OCI-LY3 (cell line): ENCODE results near the gene ADORA2A.

ENCODE experiments used
- H2AFZ ChIP-seq: fragments of 200-600, 300-600 bp; shearing (Covaris generic); 2 replicates; pipeline ENCODE4 v1.6.0; 2014; ENCODE audit warnings: antibody characterized with exemption, low read depth, low read length
- H3K27ac ChIP-seq: fragments of 200-600, 300-600 bp; sonication (generic); 2 replicates; pipeline ENCODE4 v1.5.1; 2014; ENCODE audit warnings: mild to moderate bottlenecking, low read length, moderate library complexity, mixed read lengths
- H3K27me3 ChIP-seq: fragments of 200-600, 300-600 bp; sonication (generic); 2 replicates; pipeline ENCODE4 v1.6.1; 2014; ENCODE audit warnings: low read depth, low read length, mixed read lengths
- H3K36me3 ChIP-seq: fragments of 200-600, 300-600 bp; sonication (generic); replicated peaks from 2 replicates; pipeline ENCODE3; 2014; ENCODE audit warnings: low read depth, low read length, mixed read lengths
- H3K4me1 ChIP-seq: fragments of 300-600, 200-600 bp; sonication (generic); 2 replicates; pipeline ENCODE4 v1.6.1; 2014; ENCODE audit warnings: low read length, mixed read lengths
- H3K4me2 ChIP-seq: fragments of 200-600, 300-600 bp; sonication (generic); 2 replicates; pipeline ENCODE4 v1.6.1; 2014; ENCODE audit warnings: low read length, mixed read lengths
- H3K4me3 ChIP-seq: fragments of 300-600, 200-600 bp; sonication (generic); 2 replicates; pipeline ENCODE4 v1.5.1; 2014; ENCODE audit warnings: antibody characterized with exemption, mild to moderate bottlenecking, low read length, moderate library complexity
- H3K79me2 ChIP-seq: fragments of 300-600, 200-600 bp; shearing (Covaris generic); 2 replicates; pipeline ENCODE4 v1.6.1; 2014; ENCODE audit warnings: mild to moderate bottlenecking, low read length, mixed read lengths
- H3K9ac ChIP-seq: fragments of 300-600, 200-600 bp; shearing (Covaris generic); 2 replicates; pipeline ENCODE4 v1.6.0; 2014; ENCODE audit warnings: mild to moderate bottlenecking, low read length, moderate library complexity
- H3K9me3 ChIP-seq: fragments of 200-600, 300-600 bp; shearing (Covaris generic); 2 replicates; pipeline ENCODE4 v1.6.1; 2014; ENCODE audit warnings: low read length, mixed read lengths; ENCODE audit not compliant: insufficient read depth
- H4K20me1 ChIP-seq: fragments of 200-600, 300-600 bp; sonication (generic); 2 replicates; pipeline ENCODE4 v1.6.1; 2016; ENCODE audit warnings: low read length, mixed read lengths; ENCODE audit not compliant: insufficient read depth
- EZH2phosphoT487 ChIP-seq: fragments of 200-600 bp; shearing (Covaris generic); IDR thresholded peaks from 2 replicates; pipeline ENCODE4 v1.6.1; 2018; ENCODE audit warnings: antibody characterized with exemption, mixed run types, low read depth
- TF ChIP-seq, protein P1 (sequence below): fragments of 200-600, 300-600 bp; sonication (generic); IDR thresholded peaks from 2 replicates; pipeline ENCODE4 v1.5.1; 2014; ENCODE audit warnings: antibody characterized with exemption, low read length, low read depth

Gene ADORA2A

GRCh38 chr22:24432059-24432853, 4.9 kb downstream of the ADORA2A start:
- H3K79me2 ChIP-seq, result peaks cover 13% of the 10 kb centered on the region; the same call in 1 of the 2 replicates
- peak overlapping the region; percentile 92 for H3K4me2 ChIP-seq
- H3K4me3 ChIP-seq, result peak overlapping the region; percentile 55
- H3K36me3 ChIP-seq, result peaks cover 2% of the 10 kb centered on the region
- H3K27ac ChIP-seq, result peak overlapping the region; percentile 33
- peak overlapping the region; percentile 49 for H3K9ac ChIP-seq
- H3K27me3 ChIP-seq, result no peaks in the 10 kb centered on the region
- H2AFZ ChIP-seq, result no peak overlapping the region
- TF ChIP-seq EZH2phosphoT487, result no peak
- TF ChIP-seq, protein P1, sequence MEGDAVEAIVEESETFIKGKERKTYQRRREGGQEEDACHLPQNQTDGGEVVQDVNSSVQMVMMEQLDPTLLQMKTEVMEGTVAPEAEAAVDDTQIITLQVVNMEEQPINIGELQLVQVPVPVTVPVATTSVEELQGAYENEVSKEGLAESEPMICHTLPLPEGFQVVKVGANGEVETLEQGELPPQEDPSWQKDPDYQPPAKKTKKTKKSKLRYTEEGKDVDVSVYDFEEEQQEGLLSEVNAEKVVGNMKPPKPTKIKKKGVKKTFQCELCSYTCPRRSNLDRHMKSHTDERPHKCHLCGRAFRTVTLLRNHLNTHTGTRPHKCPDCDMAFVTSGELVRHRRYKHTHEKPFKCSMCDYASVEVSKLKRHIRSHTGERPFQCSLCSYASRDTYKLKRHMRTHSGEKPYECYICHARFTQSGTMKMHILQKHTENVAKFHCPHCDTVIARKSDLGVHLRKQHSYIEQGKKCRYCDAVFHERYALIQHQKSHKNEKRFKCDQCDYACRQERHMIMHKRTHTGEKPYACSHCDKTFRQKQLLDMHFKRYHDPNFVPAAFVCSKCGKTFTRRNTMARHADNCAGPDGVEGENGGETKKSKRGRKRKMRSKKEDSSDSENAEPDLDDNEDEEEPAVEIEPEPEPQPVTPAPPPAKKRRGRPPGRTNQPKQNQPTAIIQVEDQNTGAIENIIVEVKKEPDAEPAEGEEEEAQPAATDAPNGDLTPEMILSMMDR, result no peak
- no peaks in the 10 kb centered on the region for H4K20me1 ChIP-seq
- H3K9me3 ChIP-seq, result no peaks in the 10 kb centered on the region
- H3K4me1 ChIP-seq, result peaks cover 91% of the 10 kb centered on the region

DNA sequence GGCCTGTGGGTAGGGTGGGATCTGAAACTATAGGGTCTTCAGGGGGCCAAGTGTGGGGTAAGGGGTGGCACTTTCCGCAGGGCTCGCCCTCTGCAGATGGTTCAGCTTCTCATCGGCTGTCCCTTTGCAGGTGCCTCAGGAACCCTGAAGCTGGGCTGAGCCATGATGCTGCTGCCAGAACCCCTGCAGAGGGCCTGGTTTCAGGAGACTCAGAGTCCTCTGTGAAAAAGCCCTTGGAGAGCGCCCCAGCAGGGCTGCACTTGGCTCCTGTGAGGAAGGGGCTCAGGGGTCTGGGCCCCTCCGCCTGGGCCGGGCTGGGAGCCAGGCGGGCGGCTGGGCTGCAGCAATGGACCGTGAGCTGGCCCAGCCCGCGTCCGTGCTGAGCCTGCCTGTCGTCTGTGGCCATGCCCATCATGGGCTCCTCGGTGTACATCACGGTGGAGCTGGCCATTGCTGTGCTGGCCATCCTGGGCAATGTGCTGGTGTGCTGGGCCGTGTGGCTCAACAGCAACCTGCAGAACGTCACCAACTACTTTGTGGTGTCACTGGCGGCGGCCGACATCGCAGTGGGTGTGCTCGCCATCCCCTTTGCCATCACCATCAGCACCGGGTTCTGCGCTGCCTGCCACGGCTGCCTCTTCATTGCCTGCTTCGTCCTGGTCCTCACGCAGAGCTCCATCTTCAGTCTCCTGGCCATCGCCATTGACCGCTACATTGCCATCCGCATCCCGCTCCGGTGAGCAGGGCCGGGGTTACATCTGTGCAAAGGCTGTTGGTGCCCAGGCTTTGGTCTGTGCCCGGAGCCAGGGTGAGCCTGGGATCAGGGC, 5.8 kb downstream of the ADORA2A start:
- peak overlapping the region; percentile 92 for H3K4me2 ChIP-seq
- peak overlapping the region; percentile 52; the same call in 1 of the 2 replicates for H3K9ac ChIP-seq
- no peaks in the 10 kb centered on the region for H3K27me3 ChIP-seq
- peak overlapping the region; percentile 44 for H3K4me3 ChIP-seq
- peaks cover 2% of the 10 kb centered on the region for H3K36me3 ChIP-seq
- H3K79me2 ChIP-seq, result peaks cover 13% of the 10 kb centered on the region; the same call in 1 of the 2 replicates
- no peaks in the 10 kb centered on the region for H3K9me3 ChIP-seq
- TF ChIP-seq, protein P1, result no peak
- no peak for TF ChIP-seq EZH2phosphoT487
- no peak overlapping the region for H2AFZ ChIP-seq
- H3K27ac ChIP-seq, result peak overlapping the region; percentile 93
- peaks cover 91% of the 10 kb centered on the region for H3K4me1 ChIP-seq
- no peaks in the 10 kb centered on the region for H4K20me1 ChIP-seq

- H3K79me2 ChIP-seq, result peaks cover 8% of the 10 kb centered on the region; the same call in 1 of the 2 replicates
- peaks cover 2% of the 10 kb centered on the region for H3K36me3 ChIP-seq
- peak overlapping the region; percentile 56 for H3K9ac ChIP-seq
- peak overlapping the region; percentile 68 for H3K4me3 ChIP-seq
- no peaks in the 10 kb centered on the region for H3K9me3 ChIP-seq
- no peaks in the 10 kb centered on the region for H3K27me3 ChIP-seq
- no peaks in the 10 kb centered on the region for H4K20me1 ChIP-seq
- H3K4me1 ChIP-seq, result peaks cover 85% of the 10 kb centered on the region
- peak overlapping the region; percentile 93 for H3K27ac ChIP-seq
- no peak overlapping the region for H2AFZ ChIP-seq
- H3K4me2 ChIP-seq, result peak overlapping the region; percentile 92
- TF ChIP-seq, protein P1, result no peak
- no peak for TF ChIP-seq EZH2phosphoT487
Observed at GRCh38 chr22:24433828-24434470, 6.5 kb downstream of the ADORA2A start.
